ENCODE results near the gene OMA1. TPM values are rescaled to one million over a fixed set of nuclear protein-coding genes. Genes with fewer than 3 reads are reported as not detected.

The OMA1 gene
- total RNA-seq, 2 experiments from 2014 or later, result 22.3 to 23.9 TPM

GRCh38 chr1:58434181-58434580, 112.3 kb downstream of the OMA1 start:
- no peaks in the 10 kb centered on the region for H3K27me3 Mint-ChIP-seq (ENCODE audit: low read depth)
- ChIA-PET POLR2A (no interaction called here), CTCF (no interaction called here)
- no peak overlapping the region for H3K27ac Mint-ChIP-seq
- H3K36me3 Mint-ChIP-seq (ENCODE audit: low read depth), result no peaks in the 10 kb centered on the region
- no peak for DNase-seq
- H3K4me1 Mint-ChIP-seq (ENCODE audit: low read depth), result no peaks in the 10 kb centered on the region
- no peak for ATAC-seq
- no peaks in the 10 kb centered on the region for H3K9me3 Mint-ChIP-seq (ENCODE audit: insufficient read depth)
- H3K4me3 Mint-ChIP-seq, result no peak overlapping the region

GRCh38 chr1:58432851-58433668, 113.5 kb downstream of the OMA1 start:
- no peak for ATAC-seq

GRCh38 chr1:58431901-58432620, 114.5 kb downstream of the OMA1 start:
- Mint-ChIP-seq H3K27me3 (ENCODE audit: low read depth) (no peaks in the 10 kb centered on the region), H3K4me3 (no peak overlapping the region), H3K9me3 (ENCODE audit: insufficient read depth) (no peaks in the 10 kb centered on the region), H3K36me3 (ENCODE audit: low read depth) (no peaks in the 10 kb centered on the region), H3K4me1 (ENCODE audit: low read depth) (no peaks in the 10 kb centered on the region), H3K27ac (no peak overlapping the region)
- no peak for ATAC-seq
- ChIA-PET CTCF (no interaction called here), POLR2A (no interaction called here)
- DNase-seq, result no peak

More at GRCh38 chr1:58432851-58433668, 113.5 kb downstream of the OMA1 start:
- no peaks in the 10 kb centered on the region for H3K9me3 Mint-ChIP-seq (ENCODE audit: insufficient read depth)
- CTCF ChIA-PET, result no interaction called here
- DNase-seq, result no peak
- no peaks in the 10 kb centered on the region for H3K27me3 Mint-ChIP-seq (ENCODE audit: low read depth)
- H3K4me1 Mint-ChIP-seq (ENCODE audit: low read depth), result no peaks in the 10 kb centered on the region
- POLR2A ChIA-PET, result no interaction called here
- H3K36me3 Mint-ChIP-seq (ENCODE audit: low read depth), result no peaks in the 10 kb centered on the region
- H3K4me3 Mint-ChIP-seq, result no peak overlapping the region
- H3K27ac Mint-ChIP-seq, result no peak overlapping the region

Other genes with a start within 250 kb of the OMA1 start
- gene TACSTD2, start 30.5 kb upstream of the OMA1 start, total RNA-seq, result not detected
- gene MYSM1, start 153.3 kb upstream of the OMA1 start, total RNA-seq, result 10 to 100 TPM; 42.9 to 46.1 TPM
- gene JUN, start 237.3 kb upstream of the OMA1 start, total RNA-seq, result 100 to 1,000 TPM; 107 to 110 TPM